Myocyte (in vitro differentiated cells): ENCODE data around the gene BCL2A1. TPM values are rescaled to one million over a fixed set of nuclear protein-coding genes. Genes with fewer than 3 reads are reported as not detected.
"Not testable (repeated sequence)": the region's sequence is repeated elsewhere in the genome, so short reads cannot be mapped to it uniquely, and the experiment has no call there.

Experiments
- DNase-seq: peaks from one replicate; pipeline ENCODE4 v3.0.0-alpha.2; 2012; ENCODE audit warnings: low read depth
- polyA plus RNA-seq: library from polyadenylated mRNA; unstranded; fragments of >200 nt; gene quantifications from one replicate; pipeline ENCODE4 v1.2.1, GENCODE V29; 2012; ENCODE audit warnings: missing spikeins
- total RNA-seq: library from RNA; depleted of rRNA; stranded (reverse); fragments of >200 nt; gene quantifications from 2 replicates; pipeline ENCODE4 v1.2.3, GENCODE V29; 2014

The BCL2A1 gene
- not detected in 2 replicates for total RNA-seq
- polyA plus RNA-seq, result 0.26 TPM

DNA sequence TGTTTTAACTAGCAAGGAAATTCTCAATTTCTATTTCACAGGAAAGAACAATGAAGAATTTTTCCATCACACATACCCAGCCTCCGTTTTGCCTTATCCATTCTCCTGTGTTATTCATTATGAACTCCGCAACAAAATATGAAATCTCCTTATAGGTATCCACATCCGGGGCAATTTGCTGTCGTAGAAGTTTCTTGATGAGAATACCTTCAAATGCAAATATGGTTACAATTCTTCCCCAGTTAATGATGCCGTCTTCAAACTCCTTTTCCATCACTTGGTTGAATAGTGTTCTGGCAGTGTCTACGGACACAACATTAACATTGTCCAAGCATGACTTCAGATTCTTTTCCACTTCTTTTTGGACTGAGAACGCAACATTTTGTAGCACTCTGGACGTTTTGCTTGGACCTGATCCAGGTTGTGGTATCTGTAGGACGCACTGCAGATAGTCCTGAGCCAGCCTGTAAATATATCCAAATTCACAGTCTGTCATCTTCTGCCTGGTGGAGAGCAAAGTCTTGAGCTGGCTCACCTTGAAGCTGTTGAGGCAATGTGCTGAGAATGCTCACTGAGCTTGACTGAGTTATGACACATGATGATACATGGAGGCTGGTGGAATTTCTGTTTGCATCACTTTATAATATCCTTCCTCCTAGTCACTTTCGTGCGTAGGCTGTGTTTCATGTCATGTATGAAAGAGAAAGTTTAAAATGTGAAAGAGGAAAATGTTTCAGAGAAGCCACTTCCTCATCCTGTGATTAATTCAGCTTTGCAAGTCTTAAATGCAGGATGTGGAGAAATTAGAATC, at the start of gene BCL2A1:
Gene BCL2A1 (minus strand): TSS at position 573 of the 811 bp plus-strand sequence. CDS start 77 bp downstream, at position 496.
- DNase-seq, result no peak

GRCh38 chr15:80020731-80021130, 49.7 kb upstream of the BCL2A1 start:
- no peak for DNase-seq

- DNase-seq, result not testable (repeated sequence)
Observed at GRCh38 chr15:80020149-80020548, 49.2 kb upstream of the BCL2A1 start.

DNA sequence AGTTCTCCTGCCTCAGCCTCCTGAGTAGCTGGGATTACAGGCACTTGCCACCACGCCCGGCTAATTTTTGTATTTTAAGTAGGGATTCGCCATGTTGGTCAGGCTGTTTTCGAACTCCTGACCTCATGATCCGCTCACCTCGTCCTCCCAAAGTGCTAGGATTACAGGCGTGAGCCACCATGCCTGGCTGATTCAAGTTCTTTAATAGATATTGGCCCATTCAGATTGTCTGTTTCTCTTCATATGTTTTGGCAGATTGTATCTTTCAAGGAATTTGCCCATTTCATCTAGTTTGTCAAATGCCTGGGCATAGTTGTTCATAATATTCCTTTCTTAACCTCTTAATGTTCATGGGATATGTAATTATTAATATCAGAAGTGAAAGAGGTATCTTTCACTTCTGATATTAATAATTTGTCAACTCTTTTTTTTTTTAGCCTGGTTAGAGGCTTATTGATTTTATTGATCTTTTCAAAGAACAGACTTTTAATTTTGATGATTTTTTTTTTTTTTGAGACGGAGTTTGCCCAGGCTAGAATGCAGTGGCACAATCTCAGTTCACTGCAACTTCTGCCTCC, 48.3 kb upstream of the BCL2A1 start:
- DNase-seq, result no peak

DNA sequence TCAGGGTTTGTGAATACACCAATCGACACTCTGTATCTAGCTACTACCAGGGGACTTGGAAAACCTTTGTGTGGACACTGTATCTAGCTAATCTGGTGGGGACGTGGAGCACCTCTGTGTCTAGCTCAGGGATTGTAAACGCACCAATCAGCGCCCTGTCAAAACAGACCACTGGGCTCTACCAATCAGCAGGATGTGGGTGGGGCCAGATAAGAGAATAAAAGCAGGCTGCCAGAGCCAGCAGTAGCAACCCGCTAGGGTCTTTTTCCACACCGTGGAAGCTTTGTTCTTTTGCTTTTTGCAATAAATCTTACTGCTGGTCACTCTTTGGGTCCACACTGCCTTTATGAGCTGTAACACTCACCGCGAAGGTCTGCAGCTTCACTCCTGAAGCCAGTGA, 46.1 kb upstream of the BCL2A1 start:
- not testable (repeated sequence) for DNase-seq

DNA sequence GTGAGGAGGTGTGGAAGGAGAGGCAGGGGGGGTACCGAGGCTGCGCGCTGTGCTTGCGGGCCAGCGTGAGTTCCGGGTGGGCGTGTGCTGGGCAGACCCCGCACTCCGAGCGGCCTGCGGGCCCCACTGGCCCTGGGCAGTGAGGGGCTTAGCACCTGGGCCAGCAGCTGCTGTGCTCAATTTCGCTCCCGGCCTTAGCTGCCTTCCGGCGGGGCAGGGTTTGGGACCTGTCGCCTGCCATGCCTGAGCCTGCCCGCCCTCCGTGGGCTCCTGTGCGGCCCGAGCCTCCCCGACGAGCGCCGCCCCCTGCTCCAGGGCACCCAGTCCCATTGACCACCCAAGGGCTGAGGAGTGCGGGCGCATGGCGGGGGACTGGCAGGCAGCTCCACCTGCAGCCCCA, 45.5 kb upstream of the BCL2A1 start:
- not testable (repeated sequence) for DNase-seq

DNA sequence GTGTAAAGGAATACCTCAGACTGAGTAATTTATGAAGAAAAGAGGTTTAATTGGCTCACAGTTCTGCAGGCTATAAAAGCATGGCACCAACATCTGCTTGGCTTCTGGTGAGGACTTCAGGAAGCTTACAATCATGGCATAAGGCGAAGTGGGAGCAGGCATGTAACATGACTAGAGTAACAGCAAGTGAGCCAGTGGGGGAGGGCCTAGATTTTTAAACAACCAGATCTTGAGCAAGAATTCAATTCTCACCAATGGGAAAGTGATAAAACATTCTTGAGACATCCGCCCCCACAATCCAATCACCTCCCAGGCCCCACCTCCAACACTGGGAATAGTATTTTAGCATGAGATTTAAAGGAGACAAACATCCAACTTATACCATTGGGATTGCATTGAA, 44.2 kb upstream of the BCL2A1 start:
- no peak for DNase-seq

GRCh38 chr15:80014186-80014585, 43.2 kb upstream of the BCL2A1 start:
- not testable (repeated sequence) for DNase-seq

- no peak for DNase-seq
Observed at GRCh38 chr15:80012060-80012726, 41.2 kb upstream of the BCL2A1 start.

DNA sequence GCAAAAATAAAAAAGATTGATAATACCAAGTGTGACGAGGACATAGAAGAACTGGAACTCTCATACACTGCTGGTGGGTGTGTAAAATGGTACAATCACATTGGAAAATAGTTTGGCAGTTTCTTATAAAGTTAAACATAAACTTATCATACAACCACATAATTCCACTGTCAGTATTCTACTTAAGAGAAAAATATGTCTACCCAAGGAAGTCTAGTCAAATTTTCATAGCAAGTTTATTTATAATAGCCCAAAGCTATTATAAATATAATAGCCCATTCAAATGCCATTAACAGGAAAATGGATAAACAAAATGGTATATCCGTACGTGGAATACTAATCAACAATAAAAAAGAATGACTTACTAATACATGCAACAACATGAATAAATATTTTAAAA, 40.6 kb upstream of the BCL2A1 start:
- no peak for DNase-seq

DNA sequence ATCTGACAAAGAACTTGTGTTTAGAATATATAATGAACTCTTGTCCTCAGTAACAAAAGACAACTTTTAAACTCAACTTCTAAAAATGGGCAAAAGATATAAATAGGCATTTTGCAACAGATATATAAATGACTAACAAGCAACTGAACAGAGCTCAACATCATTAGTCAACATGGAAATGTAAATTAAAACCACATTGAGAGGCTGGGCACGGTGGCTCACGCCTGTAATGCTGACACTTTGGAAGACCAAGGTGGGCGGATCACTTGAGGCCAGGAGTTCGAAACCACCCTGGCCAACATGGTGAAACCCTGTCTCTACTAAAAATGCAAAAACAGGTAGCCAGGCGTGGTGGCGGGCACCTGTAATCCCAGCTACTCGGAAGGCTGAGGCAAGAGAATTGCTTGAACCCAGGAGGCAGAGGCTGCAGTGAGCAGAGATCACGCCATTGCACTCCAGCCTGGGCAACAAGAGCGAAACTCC, 40.1 kb upstream of the BCL2A1 start:
- DNase-seq, result not testable (repeated sequence)

GRCh38 chr15:80010131-80010673, 39.2 kb upstream of the BCL2A1 start:
- DNase-seq, result no peak

- DNase-seq, result no peak
Observed at GRCh38 chr15:80007532-80007931, 36.5 kb upstream of the BCL2A1 start.

GRCh38 chr15:80006946-80007345, 36.0 kb upstream of the BCL2A1 start:
- DNase-seq, result no peak

GRCh38 chr15:80003934-80004472, 33.0 kb upstream of the BCL2A1 start:
- no peak for DNase-seq

GRCh38 chr15:80003171-80003570, 32.2 kb upstream of the BCL2A1 start:
- no peak for DNase-seq

GRCh38 chr15:80002267-80002666, 31.3 kb upstream of the BCL2A1 start:
- no peak for DNase-seq

DNA sequence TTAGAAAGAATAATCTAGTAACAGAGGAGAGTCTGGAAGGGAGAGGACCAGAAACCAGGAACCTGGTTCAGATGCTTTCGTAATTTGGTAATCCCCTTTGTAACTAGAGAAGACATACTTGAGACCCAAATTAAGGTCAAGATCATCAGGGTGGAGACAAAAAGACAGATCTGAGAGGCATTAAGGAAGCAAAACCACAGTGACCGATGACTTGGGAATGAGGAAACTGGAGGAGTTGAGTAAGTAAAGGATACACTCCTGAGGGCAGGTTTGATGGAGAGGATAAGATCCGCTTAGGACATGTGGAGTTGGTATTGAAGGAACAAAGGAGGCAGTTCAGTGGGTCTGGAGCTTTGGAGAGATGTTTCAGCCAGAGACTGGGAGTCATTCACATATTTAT, 23.6 kb upstream of the BCL2A1 start:
- no peak for DNase-seq

DNA sequence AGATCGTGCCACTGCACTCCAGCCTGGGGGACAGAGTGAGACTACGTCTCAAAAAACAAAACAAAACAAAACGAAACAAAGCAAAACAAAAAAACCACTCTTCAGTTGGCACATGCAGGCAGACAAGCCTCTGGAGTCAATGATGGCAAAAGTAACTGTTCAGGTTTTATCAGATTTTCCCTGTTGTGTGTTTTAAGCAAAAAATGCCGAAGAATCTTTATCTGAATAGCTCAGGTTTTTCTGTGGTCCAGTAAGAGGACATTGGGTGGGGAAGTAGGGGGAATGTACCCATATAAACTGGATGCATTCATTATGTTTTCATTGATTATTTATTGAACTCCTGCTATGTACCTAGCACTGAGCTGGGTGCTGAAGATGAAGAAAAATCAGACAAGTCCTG, 20.8 kb upstream of the BCL2A1 start:
- no peak for DNase-seq

DNA sequence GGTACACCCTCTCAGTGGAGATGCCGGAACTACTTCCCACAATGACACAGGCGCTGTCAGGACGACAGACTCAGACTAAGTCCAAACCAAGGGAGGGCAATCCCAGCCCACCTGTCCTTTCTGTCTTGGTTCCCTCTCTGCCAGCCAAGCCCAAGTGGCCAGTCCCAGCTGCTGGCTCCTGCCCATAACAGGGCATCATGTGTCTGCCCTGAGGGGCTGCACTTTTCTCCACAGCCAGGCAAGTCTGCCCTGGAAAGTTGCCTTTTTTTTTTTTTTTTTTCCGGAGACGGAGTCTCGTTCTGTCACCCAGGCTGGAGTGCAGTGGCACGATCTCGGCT, 20.0 kb upstream of the BCL2A1 start:
- DNase-seq, result peak; percentile 75

- no peak for DNase-seq
Observed at GRCh38 chr15:79990280-79990996, 19.4 kb upstream of the BCL2A1 start.
